ENCODE measurements around the gene HDAC1.

HDAC1 gene

GRCh38 chr1:32341186-32341757 is 49.4 kb downstream of the HDAC1 start:
- H3K9ac ChIP-seq (ENCODE audit: low read depth, low read length): no peak overlapping the region

GRCh38 chr1:32341971-32342370 is 50.1 kb downstream of the HDAC1 start:
- Histone ChIP-seq H3K27me3 (ENCODE audit: control insufficient read depth, insufficient read depth, low read length) (peaks cover 2% of the 10 kb centered on the region), H3K4me3 (ENCODE audit: low read length) (no peak overlapping the region), H3K4me1 (ENCODE audit: control insufficient read depth, insufficient read depth, low read length) (no peaks in the 10 kb centered on the region), H3K9me3 (replicated peaks; ENCODE audit: low read length) (no peaks in the 10 kb centered on the region), H3K36me3 (ENCODE audit: insufficient read depth, low read length) (no peaks in the 10 kb centered on the region), H3K4me2 (ENCODE audit: low read length) (no peak overlapping the region), H3K9ac (ENCODE audit: low read depth, low read length) (no peak overlapping the region)

More at GRCh38 chr1:32341186-32341757, 49.4 kb downstream of the HDAC1 start:
- no peaks in the 10 kb centered on the region for H3K4me1 ChIP-seq (ENCODE audit: control insufficient read depth, insufficient read depth, low read length)
- no peaks in the 10 kb centered on the region for H3K9me3 ChIP-seq (replicated peaks; ENCODE audit: low read length)
- no peaks in the 10 kb centered on the region for H3K36me3 ChIP-seq (ENCODE audit: insufficient read depth, low read length)
- no peak overlapping the region for H3K4me2 ChIP-seq (ENCODE audit: low read length)
- H3K27me3 ChIP-seq (ENCODE audit: control insufficient read depth, insufficient read depth, low read length): peaks cover 3% of the 10 kb centered on the region
- no peak overlapping the region for H3K4me3 ChIP-seq (ENCODE audit: low read length)

DNA sequence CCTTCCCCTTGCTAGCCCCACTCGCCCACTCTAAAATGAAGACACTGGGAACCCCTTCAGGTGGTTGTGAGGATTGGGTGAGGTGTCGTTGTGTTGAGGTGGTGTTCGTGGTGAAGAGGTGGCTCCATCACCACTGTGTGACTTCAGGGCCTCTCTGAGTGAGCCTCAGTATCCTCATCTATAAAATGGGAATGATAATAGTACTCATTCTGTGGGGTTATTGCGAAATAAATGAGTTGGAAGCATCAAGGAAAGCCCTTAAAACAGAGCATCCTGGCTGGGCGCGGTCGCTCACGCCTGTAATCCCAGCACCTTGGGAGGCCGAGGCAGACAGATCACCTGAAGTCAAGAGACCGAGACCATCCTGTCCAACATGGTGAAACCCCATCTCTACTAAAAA is 50.8 kb downstream of the HDAC1 start:
- no peaks in the 10 kb centered on the region for H3K27me3 ChIP-seq (ENCODE audit: control insufficient read depth, insufficient read depth, low read length)
- H3K36me3 ChIP-seq (ENCODE audit: insufficient read depth, low read length): no peaks in the 10 kb centered on the region

GRCh38 chr1:32345289-32345827 is 53.5 kb downstream of the HDAC1 start:
- no peaks in the 10 kb centered on the region for H3K27me3 ChIP-seq (ENCODE audit: control insufficient read depth, insufficient read depth, low read length)
- H3K4me1 ChIP-seq (ENCODE audit: control insufficient read depth, insufficient read depth, low read length): no peaks in the 10 kb centered on the region
- H3K9ac ChIP-seq (ENCODE audit: low read depth, low read length): no peak overlapping the region
- H3K4me3 ChIP-seq (ENCODE audit: low read length): no peak overlapping the region
- no peaks in the 10 kb centered on the region for H3K9me3 ChIP-seq (replicated peaks; ENCODE audit: low read length)
- H3K36me3 ChIP-seq (ENCODE audit: insufficient read depth, low read length): no peaks in the 10 kb centered on the region
- no peak overlapping the region for H3K4me2 ChIP-seq (ENCODE audit: low read length)

More for the DNA sequence above, 50.8 kb downstream of the HDAC1 start:
- H3K4me2 ChIP-seq (ENCODE audit: low read length): no peak overlapping the region
- H3K4me3 ChIP-seq (ENCODE audit: low read length): no peak overlapping the region
- H3K9me3 ChIP-seq (replicated peaks; ENCODE audit: low read length): no peaks in the 10 kb centered on the region
- H3K9ac ChIP-seq (ENCODE audit: low read depth, low read length): no peak overlapping the region
- no peaks in the 10 kb centered on the region for H3K4me1 ChIP-seq (ENCODE audit: control insufficient read depth, insufficient read depth, low read length)

- H3K4me1 ChIP-seq (ENCODE audit: control insufficient read depth, insufficient read depth, low read length): no peaks in the 10 kb centered on the region
- H3K36me3 ChIP-seq (ENCODE audit: insufficient read depth, low read length): no peaks in the 10 kb centered on the region
- H3K9me3 ChIP-seq (replicated peaks; ENCODE audit: low read length): no peaks in the 10 kb centered on the region
- no peak overlapping the region for H3K4me3 ChIP-seq (ENCODE audit: low read length)
- no peak overlapping the region for H3K9ac ChIP-seq (ENCODE audit: low read depth, low read length)
- H3K27me3 ChIP-seq (ENCODE audit: control insufficient read depth, insufficient read depth, low read length): no peaks in the 10 kb centered on the region
- H3K4me2 ChIP-seq (ENCODE audit: low read length): no peak overlapping the region
Observed at GRCh38 chr1:32346532-32347157, 54.8 kb downstream of the HDAC1 start.

- Histone ChIP-seq H3K9ac (ENCODE audit: low read depth, low read length) (no peak overlapping the region), H3K36me3 (ENCODE audit: insufficient read depth, low read length) (no peaks in the 10 kb centered on the region), H3K4me3 (ENCODE audit: low read length) (no peak overlapping the region), H3K4me1 (ENCODE audit: control insufficient read depth, insufficient read depth, low read length) (peaks cover 26% of the 10 kb centered on the region), H3K9me3 (replicated peaks; ENCODE audit: low read length) (no peaks in the 10 kb centered on the region), H3K4me2 (ENCODE audit: low read length) (no peak overlapping the region), H3K27me3 (ENCODE audit: control insufficient read depth, insufficient read depth, low read length) (no peaks in the 10 kb centered on the region)
Observed at GRCh38 chr1:32349211-32349708, 57.4 kb downstream of the HDAC1 start.

DNA sequence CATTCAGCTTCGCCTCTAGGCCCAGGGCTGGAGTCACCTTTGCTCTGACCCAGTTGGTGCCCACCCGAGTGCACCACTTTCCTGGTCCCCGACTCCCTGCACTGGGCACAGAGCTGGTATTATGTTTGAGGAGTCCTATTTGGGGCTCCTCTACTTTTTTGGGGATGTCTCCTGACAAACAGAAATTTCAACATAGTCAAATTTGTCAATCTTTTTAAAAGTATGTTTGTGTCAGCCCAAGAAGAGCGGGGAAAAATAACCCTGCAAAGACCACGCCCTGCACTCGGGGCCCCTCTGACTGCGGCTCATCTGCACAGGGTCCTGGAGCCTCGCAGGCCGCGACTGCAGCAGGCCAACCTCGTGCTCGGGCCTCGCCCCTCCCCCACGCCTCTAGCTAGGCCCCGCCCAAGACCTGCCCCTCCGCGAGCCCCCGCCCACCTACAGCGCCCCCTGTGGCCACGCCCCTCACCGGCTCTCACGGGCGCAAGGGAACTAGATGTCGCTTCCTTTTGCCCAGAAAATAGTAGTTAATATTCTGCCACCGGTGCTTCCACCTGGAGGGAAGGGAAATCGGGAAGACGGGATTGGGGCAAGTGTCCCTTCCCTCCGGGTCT is 59.0 kb downstream of the HDAC1 start:
- Histone ChIP-seq H3K4me1 (ENCODE audit: control insufficient read depth, insufficient read depth, low read length) (peaks cover 26% of the 10 kb centered on the region), H3K4me3 (ENCODE audit: low read length) (peak overlapping the region; percentile 93), H3K9ac (ENCODE audit: low read depth, low read length) (peak overlapping the region; percentile 97), H3K9me3 (replicated peaks; ENCODE audit: low read length) (no peaks in the 10 kb centered on the region), H3K36me3 (ENCODE audit: insufficient read depth, low read length) (peaks cover 7% of the 10 kb centered on the region), H3K27me3 (ENCODE audit: control insufficient read depth, insufficient read depth, low read length) (no peaks in the 10 kb centered on the region), H3K4me2 (ENCODE audit: low read length) (peak overlapping the region; percentile 99)

- Histone ChIP-seq H3K36me3 (ENCODE audit: insufficient read depth, low read length) (peaks cover 7% of the 10 kb centered on the region), H3K4me1 (ENCODE audit: control insufficient read depth, insufficient read depth, low read length) (peaks cover 26% of the 10 kb centered on the region), H3K9me3 (replicated peaks; ENCODE audit: low read length) (no peaks in the 10 kb centered on the region), H3K4me3 (ENCODE audit: low read length) (peak overlapping the region; percentile 93), H3K27me3 (ENCODE audit: control insufficient read depth, insufficient read depth, low read length) (no peaks in the 10 kb centered on the region), H3K4me2 (ENCODE audit: low read length) (peak overlapping the region; percentile 99), H3K9ac (ENCODE audit: low read depth, low read length) (peak overlapping the region; percentile 97)
Observed at GRCh38 chr1:32351399-32352238, 59.7 kb downstream of the HDAC1 start.

- Histone ChIP-seq H3K9ac (ENCODE audit: low read depth, low read length) (peak overlapping the region; percentile 97), H3K4me1 (ENCODE audit: control insufficient read depth, insufficient read depth, low read length) (peaks cover 26% of the 10 kb centered on the region), H3K4me3 (ENCODE audit: low read length) (peak overlapping the region; percentile 93), H3K36me3 (ENCODE audit: insufficient read depth, low read length) (peaks cover 7% of the 10 kb centered on the region), H3K9me3 (replicated peaks; ENCODE audit: low read length) (no peaks in the 10 kb centered on the region), H3K4me2 (ENCODE audit: low read length) (peak overlapping the region; percentile 99), H3K27me3 (ENCODE audit: control insufficient read depth, insufficient read depth, low read length) (no peaks in the 10 kb centered on the region)
Observed at GRCh38 chr1:32352239-32352745, 60.4 kb downstream of the HDAC1 start.

GRCh38 chr1:32352831-32353383 is 61.0 kb downstream of the HDAC1 start:
- H3K36me3 ChIP-seq (ENCODE audit: insufficient read depth, low read length): peaks cover 7% of the 10 kb centered on the region
- H3K9ac ChIP-seq (ENCODE audit: low read depth, low read length): no peak overlapping the region
- no peaks in the 10 kb centered on the region for H3K9me3 ChIP-seq (replicated peaks; ENCODE audit: low read length)
- H3K27me3 ChIP-seq (ENCODE audit: control insufficient read depth, insufficient read depth, low read length): no peaks in the 10 kb centered on the region
- no peak overlapping the region for H3K4me3 ChIP-seq (ENCODE audit: low read length)
- peak overlapping the region; percentile 99 for H3K4me2 ChIP-seq (ENCODE audit: low read length)
- peaks cover 26% of the 10 kb centered on the region for H3K4me1 ChIP-seq (ENCODE audit: control insufficient read depth, insufficient read depth, low read length)
